T1000 (cell line): Measurements from ENCODE around the gene INO80C.

Experiments
- DNase-seq: peaks from one replicate; lab custom pipeline; 2025; ENCODE audit warnings: mixed read lengths; lab: John Stamatoyannopoulos, UW

The INO80C gene

DNA sequence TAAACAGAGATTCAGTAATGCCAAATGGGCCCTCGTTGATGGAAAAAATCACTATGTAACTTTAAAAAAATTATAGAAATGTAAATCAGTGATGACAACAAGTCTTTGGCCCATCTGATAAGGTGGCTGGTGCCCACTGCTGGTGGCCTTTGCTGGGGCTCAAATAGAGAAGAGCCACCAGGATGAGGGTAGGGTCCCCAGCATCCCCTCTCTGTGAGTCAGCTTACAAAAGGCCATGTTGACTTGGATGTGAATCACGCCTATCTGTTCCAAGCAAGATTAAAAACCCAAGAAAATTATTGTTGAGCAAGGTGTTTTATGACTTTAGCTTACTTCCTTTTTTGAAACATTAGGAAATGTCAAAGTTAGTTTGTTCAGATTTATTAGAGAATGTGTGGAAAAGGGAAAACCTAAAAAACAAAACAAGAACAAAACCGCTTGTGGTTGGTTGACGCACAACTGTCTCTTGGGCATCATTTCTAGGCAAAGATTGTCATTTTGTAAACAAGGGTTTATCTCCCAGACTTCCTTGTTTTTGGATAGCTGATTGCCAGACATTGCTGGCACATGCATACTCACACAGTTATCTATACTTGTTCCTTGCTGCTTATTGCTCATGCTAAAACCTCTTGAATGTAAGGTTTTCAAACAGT is 66.9 kb downstream of the INO80C start:
- DNase-seq: no peak

DNA sequence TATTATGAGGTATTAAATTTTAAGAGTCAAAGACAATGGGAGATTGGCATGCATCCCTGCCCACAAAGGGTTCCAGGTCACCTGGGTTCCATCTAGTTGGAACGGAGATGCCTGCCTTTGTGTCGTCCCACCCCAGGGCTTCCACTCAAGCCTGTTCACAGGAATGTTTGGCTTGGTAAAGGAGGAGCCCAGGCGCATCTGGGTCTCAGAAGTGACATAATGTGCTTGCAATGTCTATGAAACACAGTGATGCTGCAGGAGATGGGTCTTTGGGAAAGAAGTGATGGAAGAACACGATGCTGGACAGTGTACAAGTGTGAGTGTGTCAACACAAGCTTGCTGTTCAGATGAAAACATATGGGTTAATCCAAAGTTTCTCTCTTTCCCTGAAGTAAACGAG is 71.0 kb downstream of the INO80C start:
- DNase-seq: no peak

DNA sequence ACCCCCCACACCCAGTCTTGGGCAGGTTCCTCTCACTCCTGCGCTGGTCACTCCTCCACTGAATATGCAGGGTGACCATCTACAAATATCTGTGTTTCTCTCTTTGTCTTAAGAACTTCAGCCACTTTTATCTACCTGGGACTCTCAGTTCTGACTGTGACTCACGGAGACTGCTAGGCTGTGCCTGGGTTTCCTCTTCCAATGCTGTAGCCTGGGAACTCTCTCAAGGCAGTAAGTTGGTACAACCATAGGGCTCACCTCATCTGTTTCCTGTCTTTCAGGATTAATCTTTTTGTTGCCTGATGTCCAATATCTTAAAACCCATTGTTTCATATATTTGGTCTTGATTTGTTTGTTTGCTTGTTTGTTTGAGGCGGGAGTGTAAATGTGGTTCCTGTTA is 73.4 kb downstream of the INO80C start:
- DNase-seq: no peak

DNA sequence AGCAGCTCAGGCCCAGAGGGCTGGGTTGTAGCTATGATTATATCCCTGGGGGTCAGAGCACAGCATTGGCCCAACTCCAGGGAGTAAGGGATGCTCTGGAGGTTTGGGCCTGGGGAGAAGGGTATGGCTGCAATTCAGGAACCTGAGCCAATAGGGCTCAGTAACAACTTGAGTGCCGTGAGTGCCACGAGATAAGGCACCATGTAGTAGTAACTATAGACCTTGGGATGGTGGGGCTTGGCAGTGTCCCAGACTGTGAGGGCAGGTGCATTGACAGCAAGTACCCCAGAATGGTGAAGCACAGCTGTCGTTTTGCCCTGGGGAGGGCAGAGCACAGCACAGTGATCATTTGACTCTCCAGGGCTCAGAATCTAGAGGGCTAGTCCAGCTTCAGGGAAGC is 75.5 kb downstream of the INO80C start:
- DNase-seq: no peak

DNA sequence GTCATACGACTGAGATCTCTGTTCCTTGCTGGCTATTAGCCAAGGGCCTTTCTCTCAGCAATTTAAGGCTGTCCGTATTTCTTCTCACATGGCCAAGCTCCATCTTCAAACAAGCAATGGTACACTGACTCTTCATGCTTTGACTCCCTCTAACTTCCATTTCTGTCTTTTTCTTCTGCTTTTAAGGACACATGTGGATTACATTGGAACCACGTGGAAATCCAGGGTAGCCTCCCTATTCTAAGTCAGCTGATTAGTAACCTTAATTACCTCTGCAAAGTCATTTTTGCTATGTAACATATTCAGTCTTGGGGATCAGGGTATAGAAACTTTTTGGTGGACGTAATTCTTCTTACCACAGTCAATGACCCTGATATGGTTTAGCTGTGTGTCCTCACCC is 79.2 kb downstream of the INO80C start:
- DNase-seq: no peak
